GM21825 (cell line): ENCODE data around the gene SNCB.
A peak's percentile ranks its signal among the peaks of the same experiment; 100 is the strongest.

ENCODE experiments used
- ATAC-seq: cut with Tn5 transposase; IDR thresholded peaks from one replicate; pipeline ENCODE4 v1.9.1; 2021; ENCODE audit warnings: mild to moderate bottlenecking, moderate library complexity; ENCODE audit not compliant: unreplicated experiment

SNCB gene

DNA sequence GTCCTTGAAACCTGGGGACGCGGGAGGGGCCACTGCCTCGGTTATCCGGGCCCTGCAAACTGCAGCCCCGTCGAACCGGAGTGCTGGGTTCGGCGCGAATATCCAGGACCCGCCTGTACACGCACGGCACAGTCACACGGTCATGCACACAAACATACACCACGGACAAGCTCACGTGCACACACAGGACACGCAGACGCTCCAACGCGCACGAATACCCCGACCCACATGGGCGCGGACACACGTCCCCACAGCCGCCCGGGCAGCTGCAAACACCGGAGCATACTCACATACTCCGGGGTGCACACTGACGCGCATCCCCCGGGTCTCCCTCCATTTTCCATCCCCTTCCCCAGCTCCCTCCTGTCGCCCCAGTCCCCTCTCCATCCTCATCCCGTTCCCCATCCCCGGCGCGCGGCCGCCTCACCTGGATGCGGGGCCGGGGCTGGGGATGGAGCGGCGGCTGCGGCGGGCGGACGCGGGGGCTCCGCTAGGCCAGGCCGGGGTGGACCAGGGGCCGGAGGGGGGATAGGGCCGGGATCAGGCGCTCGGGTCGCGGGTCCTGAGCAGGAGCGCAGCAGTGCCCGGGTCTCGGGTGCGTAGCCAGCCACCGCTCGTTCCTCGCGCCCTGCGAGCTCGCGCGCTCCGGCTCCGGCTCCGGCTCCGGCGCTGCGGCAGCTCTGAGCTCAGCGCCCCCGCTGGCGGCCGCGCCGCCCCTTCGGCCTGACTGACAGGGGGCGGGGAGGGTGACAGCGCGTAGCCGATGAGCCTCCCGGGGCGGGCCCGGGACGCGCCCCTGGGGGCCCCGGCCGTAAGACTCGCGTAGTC, at the start of gene SNCB, which contains the start of gene EIF4E1B:
TSS of gene SNCB (minus strand) at position 682 of the 828 bp plus-strand sequence. CDS start 880 bp downstream, outside the sequence.
TSS of gene EIF4E1B (plus strand) at position 823 of the 828 bp plus-strand sequence. CDS start 12,113 bp downstream, outside the sequence.
- peak; percentile 58 for ATAC-seq

DNA sequence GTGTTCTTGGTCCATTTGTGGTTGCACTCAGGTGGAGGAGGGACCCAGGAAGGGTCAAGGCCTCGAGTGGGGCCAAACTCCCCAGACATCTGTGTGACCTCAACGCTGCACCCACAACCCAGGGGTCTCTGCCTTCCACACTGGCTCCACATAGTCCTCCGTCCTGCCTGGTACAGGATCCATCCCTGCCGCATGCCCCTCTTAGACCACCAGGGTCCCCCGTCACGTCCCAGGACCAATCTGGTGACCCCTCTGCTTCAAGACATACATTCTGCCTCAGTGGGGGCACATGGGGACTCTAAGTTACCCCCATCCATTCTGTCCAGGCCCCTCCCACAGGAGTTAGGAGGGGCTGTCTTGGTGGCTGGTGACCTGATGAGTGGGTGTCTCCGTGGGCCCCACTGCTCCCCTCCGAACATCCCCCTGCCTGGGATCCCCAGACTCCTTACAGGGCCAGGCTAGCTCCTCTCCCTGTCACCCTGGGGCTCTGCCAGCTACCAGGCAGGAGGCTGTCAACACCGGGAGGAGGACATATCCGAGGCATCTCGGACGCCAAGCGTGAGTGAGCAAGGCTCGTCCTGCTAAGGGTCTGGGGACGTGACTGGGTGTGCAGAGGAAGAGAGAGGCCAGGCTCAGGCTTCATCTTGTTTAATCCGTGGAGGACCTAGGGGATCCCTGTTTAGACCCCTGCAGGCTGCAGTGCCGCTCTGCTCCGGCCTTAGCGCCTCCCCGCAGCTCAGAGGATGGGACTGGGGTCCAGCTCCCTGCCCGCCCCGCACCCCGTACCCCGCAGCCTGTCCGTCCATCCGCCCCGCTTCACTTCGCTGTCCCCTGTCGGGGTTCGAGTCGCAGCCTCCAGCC, 49.3 kb upstream of the SNCB start:
- ATAC-seq: no peak

DNA sequence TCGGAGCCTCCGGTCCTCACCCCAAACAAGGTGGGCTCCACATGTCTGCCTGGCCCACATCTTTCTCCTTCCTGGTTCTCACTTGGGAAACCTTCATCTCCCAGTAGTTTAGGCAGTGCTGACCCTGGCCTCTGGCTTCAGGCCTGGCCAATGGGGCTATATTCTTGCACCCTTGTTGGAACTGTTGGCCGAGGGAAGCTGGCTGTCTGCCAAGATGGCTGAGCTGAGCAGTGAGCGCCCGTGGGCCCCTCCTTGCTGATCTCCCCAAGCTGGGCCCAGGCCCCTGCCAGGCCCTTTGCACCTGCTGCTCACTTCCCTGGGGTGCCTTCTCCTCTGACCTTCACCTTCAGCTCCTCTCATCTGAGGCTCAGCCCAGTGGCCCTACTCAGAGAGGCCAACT, 48.2 kb upstream of the SNCB start:
- no peak for ATAC-seq

DNA sequence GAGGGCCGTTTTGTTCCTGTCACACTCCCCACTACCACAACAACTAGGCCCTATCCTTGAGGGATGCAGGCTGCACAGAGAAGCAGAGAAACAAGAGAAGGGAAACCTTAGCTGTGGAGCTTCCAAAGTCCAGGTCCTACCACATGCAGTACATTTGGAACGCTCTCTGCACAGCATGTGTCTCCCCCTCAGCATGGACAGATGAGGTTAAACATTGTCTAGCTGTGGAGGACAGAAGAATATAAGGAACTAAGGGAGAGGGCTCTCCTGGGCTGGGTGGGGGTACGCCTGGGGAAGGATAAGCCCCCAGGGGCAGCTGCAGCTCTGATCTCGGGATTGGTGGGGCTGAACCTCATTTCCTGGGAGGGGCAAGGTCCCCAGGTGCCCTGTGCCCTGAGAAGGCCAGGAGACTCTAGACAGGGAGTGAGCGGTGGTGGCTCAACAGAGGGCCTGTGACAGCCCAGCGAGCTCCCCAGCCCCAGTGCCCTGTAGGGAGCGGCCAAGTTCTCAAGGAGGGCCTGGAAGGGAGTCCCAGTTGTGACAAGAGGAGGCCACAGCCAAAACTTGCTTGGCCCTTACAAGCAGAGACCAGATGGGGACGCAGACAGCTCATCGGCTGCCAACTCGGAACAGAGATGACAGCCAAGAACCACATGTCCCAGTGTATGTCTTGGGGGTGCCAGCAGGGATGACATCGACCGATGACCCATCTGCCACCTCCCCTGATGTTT, 47.0 kb upstream of the SNCB start:
- ATAC-seq: no peak

DNA sequence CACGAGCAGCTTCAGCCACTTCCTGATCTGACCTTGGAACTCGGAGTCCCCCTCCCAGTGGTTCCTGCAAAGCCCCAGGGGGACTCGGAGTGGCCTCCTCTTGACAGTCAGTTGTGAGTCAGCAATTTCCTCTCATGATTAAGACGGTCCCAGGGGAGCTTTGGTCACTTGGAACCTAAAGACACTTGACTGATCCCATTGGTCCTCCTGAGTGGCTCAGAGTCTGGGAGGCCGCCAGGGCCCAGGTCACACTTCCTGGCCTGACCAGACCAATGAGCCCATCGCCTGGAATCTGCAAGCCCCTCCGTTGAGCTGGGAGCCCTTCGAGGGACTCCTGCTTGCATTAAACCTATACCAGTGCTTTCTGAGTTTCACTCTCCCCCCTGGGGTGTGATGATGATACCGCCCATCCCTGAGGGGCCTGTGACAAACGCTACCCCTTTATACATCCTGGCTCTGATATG, 46.1 kb upstream of the SNCB start:
- ATAC-seq: peak; percentile 78

DNA sequence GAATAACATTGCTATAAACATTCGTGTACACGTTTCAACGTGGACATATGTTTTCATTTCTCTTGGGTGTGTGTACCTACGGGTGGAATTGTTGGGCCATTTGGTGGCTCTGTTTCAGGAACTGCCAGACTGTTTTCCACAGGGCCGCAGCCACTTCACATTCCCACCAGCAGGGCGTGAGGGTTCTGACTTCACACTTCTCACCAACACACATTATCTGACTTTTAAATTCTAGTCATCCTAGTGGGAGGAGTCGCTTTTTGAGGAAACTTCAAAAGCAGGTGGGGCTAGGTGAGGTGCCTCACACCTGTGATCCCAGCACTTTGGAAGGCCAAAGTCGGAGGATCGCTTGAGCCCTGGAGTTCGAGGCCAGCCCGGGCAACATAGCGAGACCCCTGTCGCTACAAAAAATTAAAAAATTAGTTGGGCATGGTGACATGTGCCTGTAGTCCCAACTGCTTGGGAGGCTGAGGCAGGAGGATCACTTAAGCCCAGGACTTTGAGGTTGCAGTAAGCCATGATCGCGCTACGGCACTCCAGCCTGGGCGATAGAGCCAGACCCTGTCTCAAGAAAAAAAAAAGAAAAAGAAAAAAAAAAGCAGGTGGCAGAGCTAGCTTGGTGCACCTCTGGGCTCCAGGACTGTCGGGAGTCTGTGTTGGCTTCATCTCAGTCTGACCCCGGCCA, 45.5 kb upstream of the SNCB start:
- ATAC-seq: no peak

DNA sequence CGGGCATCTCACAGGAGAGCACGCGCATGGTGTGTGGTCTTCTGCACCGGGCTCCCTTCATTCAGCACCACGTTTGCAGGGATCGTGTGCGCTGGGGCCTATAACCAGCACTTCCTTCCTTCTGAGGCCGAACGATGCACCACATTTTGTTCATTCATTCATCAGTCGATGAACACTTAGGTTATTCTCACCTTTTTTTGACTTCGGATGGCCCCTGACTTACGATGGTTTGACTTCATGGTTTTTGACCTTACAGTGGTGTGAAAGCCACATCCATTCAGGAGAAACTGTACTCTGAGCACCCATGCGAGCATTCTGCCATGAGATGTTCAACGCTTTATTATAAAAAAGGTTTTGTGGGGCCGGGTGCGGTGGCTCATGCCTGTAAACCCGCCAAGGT, 44.5 kb upstream of the SNCB start:
- ATAC-seq: no peak

DNA sequence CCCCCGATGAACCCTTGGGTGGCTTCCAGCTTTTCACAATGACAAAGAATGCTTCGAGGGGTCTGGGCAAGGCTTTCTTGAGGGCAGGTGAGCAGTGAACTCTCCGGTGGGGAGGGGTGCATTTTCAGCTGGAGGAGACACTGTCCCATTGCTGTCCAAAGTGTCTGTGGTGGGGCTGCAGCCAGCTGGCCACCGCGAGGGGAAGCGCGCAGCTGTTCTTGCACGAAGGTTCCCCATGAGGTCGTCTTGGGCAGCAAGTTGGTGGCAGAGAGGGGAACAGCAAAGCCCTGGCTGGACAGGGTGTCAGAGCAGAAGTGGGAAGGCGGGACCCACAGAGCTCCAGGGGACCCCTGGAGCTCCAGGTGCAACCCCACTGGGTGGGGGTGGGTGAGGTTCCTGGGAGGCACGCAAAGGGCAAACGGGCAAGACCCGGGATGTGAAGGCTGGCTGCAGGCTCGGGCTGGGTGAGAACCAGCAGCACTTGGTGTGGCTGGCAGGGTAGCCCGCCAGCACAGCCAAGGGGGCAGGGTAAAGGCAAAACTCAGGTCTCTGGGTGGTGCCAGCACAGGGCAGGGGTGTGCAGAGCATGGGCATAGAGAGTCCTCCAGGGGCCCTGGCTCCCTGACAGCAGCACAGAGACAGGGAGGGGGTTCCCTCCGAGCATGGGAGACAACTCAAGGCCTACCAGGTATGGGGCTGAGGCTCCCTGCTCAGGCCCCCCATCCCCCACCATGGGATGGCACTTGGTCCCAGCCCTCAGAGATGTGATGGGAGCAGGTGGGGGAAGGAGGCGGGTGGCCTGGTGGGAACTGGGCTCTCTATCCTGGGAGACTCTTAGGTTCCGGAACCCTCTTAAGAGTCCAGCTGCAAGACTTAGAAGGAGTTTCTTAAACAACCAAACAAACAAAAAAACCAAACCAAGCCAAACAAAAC, 43.6 kb upstream of the SNCB start:
- no peak for ATAC-seq

DNA sequence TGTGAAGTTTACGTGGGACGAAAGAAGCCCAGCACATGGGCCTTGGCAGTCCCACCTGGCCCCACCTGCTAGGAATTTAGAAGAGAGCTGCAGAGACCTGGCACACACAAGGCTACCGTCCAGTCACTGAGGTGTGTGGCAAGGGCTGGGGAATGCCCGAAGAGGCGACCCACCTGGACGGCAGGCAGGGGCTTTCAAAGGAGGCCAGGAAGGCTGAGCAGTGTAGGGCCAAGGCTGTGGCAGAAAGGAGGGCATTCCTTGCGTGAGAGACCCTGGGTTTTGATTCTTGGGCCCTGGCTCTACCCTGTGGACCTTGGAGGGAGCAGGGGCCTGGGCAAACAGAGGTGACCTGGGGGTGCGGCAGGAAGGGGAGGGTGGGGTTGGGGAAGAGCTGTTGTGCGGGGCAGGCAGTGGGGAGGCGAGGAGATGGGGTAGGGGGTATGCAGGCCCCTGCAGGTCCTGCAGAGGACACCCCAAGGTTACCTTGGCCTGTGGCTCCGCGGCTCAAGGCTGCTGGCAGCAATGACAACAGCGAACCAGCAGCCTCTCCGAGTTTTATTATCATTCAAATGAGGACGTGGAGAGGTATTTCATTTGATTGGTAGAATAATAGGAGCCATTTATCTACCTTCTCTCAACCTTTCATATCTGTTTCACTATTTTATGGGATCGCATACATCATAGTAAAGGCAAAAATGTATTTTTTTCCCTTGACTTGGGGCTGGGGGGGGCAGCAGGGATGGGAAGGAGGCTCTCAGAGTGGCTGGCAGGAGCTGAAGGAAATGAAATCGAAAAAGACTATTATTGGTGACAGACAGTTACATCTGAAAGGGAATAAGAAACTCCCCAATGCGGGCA, 41.8 kb upstream of the SNCB start:
- no peak for ATAC-seq

DNA sequence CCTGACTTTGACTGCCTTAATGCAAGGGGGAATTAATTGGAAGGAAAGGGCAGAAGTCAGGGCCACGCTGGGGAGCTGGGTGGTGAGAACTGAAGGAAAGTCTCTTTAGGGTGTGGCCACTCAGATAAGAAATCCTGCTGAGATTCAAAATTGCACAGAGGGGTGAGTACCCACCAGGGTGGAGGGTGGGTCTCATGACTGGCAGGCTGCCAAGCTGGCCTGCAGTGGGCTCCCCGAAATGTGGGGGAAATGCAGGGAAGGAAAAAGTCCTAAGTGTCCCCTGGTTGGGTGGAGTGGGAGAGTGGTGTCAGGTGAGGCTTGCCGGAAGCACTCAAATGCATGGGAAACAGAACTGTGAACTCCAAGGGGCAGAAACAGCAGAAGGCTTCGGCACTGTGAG, 41.1 kb upstream of the SNCB start:
- ATAC-seq: no peak

DNA sequence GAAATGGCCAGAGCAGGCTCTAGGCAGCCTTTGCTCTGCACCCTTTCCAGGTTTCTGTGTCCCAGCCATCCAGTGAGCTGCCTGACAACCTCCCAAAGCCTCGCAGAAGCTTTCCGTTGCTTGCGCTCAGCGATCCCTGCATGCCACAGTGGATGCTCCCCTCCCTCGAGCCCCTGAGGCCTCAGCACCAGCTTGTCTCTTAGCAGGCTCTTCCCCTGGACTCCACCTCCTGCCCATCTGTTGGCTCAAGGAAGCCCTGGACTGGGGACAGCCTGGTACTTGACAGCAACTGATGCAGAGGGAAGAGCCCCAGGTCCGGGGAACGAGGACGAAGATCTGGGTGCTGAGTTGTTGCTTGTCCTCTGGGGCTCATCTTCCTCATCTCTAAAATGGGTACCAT, 40.1 kb upstream of the SNCB start:
- ATAC-seq: no peak

DNA sequence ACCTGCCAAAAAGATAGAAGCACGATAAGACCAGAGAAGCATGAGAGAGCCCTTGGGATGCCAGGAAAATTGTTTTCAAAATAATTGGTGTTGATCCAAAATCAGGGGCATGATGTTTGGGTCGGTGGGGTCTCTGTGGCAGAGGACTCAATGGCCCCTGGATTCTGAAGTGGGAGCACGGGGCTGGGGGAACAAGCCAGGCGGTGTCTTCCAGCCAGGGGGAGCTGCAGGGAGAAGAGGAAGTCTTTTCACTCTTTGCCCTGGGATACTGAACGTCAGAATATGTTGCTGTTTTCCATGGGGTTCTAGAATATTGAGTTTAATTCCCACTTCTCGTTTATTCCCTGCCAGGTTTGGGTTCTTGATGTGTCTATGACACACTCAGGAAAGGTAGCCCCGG, 37.3 kb upstream of the SNCB start:
- ATAC-seq: no peak

DNA sequence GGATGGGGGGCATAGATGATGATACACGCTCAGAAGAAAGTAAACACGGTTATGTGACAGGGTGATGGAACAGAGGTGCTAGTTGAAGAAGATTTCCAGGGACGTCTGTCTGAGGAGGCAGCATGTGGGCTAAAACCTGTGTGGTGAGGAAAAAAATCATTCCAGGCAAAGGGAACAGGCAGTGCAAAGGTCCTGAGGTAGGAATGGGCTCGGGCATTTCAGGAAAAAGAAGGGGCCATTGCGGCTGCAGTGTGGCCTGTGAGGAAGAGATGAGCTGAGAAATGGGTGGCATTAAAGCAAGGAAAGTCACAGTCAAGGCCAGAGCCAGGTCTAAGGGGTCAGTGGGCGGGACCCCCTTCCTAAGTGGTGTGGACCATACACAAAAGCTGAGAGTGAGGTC, 35.2 kb upstream of the SNCB start:
- ATAC-seq: no peak

DNA sequence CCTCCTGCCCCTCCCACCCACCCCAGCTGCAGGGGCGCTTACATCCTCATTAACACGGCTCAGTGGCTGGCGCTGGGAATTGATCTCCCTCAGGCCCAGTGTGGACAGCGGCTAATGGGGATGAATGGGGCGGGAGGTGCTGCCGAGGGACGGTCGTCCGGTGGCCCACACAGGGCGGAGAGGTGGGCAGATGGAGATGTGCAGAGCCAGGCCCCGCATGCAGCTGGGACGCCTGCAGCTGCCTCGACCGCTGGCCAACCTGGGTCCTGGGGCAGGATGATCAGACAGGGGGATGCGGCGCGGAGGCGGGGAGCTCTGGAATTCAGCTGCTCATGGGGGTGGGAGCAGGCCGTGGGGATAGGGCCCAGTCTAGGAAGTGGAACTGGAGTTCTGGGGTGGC, 34.6 kb upstream of the SNCB start:
- no peak for ATAC-seq

DNA sequence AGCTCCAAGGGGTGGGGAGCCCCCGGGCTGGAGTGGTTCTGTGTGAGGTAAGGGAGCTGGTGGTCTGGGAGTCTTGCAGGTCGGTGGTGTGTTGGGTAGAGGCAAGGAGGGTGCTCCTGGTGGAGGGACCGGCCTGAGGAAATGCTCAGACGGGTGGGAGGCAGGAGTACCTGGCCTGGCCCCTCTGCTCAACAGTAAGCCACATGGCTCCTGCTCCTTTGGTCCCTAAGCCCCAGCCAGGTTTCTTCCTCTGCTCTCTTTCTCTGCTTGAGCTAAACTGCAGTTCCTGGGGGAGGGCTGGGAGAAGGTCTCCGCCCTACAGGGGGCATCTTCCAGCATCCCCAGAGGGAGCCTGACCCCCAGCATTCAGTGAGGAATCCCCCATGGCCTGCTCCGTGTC, 34.1 kb upstream of the SNCB start:
- no peak for ATAC-seq

DNA sequence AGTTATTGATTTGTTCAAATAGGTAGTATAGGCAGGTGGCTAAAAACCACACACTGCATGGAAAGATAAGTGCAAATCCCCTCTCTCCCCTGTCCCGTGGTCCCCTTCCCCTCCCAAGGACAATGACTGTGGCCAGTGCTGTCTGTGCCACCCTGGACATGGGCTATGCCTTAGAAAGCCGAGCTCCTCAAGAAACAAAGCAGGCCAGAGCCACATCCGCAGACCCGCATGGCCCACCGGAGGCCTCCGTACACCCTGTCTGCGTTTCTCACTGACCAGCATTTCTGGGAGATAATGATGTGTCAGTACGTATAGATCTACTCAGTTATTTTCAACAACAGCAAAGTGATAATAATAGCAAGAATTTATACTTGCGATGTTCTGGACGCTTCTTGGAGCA, 33.2 kb upstream of the SNCB start:
- ATAC-seq: no peak

DNA sequence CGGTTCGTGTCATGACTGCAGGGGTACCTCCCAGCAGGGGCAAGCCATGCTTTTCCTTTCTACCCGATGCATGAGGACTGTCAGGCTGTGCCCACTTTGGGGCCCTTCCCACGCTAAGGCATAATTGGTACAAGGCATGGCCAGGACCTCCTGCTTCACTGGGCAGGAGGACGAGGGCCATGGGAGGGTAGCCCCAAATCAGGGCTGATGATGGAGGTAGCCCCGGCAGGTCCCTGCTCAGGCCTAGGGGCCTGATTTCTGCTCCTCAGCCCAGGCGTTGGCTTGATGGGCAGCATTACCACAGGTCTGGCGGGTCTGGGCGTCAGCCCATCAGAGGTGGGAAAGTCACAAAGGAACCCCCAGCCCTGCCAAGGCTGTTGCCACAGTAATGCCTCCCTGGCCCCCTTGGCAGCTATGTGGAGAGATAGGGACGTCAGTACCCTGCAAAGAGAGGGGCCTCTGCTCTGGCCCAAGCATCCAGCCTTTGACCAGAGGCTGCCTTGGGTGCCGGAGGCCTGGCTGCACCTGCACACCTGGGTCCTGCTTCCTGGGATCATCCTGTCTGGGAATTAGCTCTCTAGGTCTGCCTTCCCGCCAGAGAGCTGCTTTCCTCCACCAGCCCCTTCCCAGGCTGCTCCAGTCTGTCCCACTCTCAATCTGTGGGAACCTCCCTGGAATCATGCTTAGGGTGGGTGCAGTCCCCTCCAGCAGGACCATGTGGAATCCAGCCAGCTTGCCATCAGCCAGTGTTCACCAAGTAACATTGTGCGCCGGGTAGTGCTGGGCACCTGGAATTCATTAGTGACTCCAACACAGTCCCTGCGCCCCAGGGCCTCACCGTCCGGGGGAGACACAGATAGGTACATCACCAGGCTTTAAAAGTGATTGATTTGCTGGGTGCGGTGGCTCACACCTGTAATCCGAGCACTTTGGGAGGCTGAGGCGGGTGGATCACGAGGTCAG, 32.3 kb upstream of the SNCB start:
- no peak for ATAC-seq
